HG02642 (cell line): ENCODE measurements around the gene SPECC1.

Experiments used
- ATAC-seq: cut with Tn5 transposase; IDR thresholded peaks from one replicate; pipeline ENCODE4 v1.9.1; 2021; ENCODE audit warnings: mild to moderate bottlenecking; ENCODE audit not compliant: unreplicated experiment, poor library complexity

The SPECC1 gene

GRCh38 chr17:20121359-20122253 lies 112.4 kb downstream of the SPECC1 start:
- no peak for ATAC-seq

GRCh38 chr17:20122254-20122879 lies 113.2 kb downstream of the SPECC1 start:
- ATAC-seq, result no peak

- ATAC-seq, result no peak
Observed at GRCh38 chr17:20123209-20123608, 114.0 kb downstream of the SPECC1 start.

DNA sequence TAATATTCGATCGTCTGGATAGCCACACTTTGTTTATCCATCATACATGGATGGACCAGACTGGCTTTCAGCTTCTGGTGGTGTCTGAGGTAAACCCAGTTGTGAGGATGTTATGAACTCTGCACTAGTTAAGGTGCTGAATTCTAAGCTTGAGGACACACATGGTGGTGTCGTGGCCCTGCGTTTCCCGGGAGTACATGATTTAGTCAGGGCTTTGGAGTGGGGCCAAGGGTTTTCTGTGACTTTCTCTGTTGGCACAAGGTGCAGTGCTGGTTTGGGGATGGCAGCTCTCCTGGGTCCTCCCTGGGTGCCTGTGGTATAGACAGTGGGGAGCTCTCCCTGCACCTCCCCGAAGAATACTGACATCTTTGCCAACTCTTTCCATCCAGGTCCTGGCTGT lies 116.6 kb downstream of the SPECC1 start:
- ATAC-seq, result no peak

DNA sequence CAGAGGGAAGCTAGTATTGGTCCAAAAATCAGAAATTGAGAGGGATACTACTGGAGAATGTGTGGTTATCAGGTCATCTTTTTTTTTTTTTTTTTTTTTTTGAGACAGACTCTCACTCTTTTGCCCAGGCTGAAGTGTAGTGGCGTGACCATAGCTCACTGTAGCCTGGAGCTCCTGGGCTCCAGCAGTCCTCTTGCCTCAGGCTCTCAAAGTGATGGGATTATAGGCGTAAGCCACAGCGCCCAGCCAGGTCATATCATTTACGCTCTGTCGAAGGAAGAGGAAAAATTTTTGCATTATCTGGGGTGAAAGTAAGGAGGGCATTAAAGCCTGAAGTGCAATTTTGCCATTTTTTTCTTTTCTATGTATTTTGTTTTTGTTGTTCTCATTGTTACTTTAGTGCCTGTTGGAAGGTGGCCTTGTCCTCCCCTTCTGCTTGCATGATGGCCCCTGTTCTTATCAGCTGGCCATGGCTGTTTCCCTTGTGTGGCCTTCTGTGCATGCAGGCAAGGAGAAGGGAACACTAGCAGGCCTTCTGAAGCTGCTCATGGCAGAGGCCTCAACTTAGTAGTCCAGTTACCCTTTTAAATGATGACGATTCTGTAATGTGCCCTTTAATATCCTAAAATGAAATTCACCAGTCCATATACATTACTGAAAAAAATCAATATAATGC lies 118.3 kb downstream of the SPECC1 start:
- ATAC-seq, result no peak

- ATAC-seq, result no peak
Observed at GRCh38 chr17:20128036-20128667, 119.0 kb downstream of the SPECC1 start.

DNA sequence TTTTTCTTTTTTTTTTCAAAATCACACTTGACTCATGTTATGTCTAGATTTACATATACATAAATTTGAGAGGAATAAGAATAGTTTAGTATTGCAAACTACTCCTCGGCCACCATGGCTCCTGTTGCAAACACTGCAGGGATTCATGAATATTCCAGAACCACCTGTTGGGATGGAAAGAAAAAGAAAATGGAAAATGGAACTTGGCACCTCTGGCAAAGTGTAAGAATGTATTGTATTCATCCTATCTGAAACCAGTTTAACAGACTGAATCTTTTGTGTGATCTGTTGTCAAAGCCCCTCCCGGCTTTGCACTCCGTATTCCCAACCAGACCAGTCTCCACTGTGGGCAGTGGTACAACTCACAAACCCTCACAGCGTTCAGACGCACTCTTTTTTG lies 124.4 kb downstream of the SPECC1 start:
- no peak for ATAC-seq

- no peak for ATAC-seq
Observed at GRCh38 chr17:20141198-20141972, 132.2 kb downstream of the SPECC1 start.

DNA sequence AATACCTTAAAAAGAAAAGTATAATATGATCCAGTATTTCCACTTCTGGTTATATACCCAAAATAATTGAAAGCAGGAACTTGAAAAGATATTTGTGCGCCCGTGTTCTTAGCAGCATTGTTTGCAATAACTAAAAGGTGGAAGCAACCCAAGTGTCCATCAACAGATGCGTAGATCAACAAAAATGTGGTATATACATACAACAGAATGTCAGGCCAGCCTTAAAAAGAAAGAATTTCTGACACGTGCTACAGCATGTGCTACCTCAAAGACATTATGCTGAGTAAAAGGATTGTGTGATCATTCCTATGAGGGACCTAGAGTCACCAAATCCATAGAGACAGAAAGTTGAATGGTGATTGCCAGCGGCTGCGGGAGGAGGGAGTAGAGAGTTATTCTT lies 133.1 kb downstream of the SPECC1 start:
- ATAC-seq, result no peak

- ATAC-seq, result no peak
Observed at GRCh38 chr17:20143740-20144139, 134.6 kb downstream of the SPECC1 start.

- ATAC-seq, result no peak
Observed at GRCh38 chr17:20145567-20145966, 136.4 kb downstream of the SPECC1 start.

DNA sequence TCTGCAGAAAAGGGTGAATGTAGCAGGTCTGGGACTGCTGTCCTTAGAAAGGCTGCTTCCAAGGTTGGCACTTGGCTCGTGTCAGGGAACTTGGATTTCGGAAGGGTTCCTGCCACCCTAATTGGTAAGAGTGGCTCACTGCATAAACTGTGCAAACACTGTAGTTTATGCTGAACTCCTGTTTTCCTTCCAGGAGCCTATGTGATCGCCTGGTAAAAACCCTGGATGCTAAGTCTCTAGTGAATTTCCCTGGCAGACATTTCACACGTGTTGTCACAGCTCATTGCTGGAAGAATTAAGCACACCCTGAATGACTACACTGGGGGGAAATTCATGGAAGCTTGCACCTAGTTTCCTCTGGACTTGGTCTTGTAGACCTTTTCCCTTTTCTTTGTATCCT lies 140.1 kb downstream of the SPECC1 start:
- no peak for ATAC-seq

DNA sequence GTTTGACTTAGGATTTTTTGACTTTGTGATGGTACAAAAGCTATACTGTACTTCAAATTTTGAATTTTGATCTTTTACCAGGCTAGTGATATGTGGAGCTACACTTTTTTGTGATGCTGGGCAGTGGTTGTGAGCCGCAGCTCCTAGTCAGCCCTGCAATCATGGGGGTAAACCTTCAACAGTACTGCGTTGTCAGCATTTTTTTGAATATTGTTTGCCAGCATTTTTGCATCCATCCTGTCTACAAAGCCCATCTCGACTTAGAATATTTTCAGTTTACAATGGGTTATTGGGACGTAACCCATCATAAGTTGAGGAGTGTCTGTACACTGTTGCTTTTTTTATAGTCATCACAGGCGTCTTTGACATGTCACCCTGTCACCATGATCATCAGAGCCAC lies 142.0 kb downstream of the SPECC1 start:
- ATAC-seq, result no peak

DNA sequence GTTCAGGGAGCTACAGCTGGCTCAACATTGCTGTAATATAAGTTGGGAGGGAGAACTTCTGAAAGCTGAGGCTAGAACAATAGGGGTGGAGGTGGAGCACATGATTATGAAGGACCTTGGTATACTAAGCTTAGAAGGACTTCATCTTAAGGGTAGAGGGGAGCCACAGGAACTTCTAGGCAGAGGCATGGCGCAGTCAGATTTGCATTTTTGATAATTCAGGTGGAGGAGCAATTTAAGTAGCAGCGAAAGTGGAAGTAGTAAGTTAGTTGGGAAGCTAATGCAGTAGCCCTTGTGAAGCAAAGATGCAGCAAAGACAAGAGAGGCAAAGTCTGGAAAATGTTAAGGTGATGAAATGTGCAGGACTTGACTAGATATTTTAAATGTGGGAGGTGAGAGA lies 144.1 kb downstream of the SPECC1 start:
- no peak for ATAC-seq

DNA sequence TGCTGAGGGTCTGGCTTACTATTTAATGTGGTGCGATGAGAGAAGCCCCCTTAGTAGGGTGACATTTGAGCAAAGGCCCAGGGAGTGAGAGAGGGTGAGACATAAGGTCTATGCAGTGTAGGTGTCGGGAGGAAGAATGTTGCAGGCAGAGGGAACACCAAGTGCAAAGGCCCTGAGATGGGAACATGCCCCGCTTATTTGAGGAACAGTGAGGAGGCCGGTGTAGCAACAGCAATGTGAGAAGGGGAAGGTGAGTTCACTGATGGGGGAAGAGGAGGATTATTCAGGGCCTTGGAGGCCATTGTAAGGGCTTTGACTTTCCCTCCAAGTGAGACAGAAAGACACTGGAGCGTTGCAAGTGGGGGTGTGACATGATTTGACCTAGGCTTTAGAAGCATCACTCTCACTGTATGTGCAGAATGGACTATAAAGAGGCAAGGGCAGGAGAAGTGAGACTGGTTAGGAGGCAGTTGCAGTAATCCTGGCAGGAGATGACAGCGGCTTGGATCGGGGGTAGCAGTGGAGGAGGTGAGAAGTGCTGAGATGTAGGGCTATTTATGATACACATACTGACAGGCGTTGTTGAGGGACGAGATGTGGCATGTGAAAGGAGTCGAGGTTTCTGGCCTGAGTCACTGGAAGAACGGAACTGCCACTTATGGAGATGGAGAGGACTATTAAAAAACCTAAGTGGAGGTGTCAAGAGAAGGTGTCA lies 145.3 kb downstream of the SPECC1 start:
- no peak for ATAC-seq

DNA sequence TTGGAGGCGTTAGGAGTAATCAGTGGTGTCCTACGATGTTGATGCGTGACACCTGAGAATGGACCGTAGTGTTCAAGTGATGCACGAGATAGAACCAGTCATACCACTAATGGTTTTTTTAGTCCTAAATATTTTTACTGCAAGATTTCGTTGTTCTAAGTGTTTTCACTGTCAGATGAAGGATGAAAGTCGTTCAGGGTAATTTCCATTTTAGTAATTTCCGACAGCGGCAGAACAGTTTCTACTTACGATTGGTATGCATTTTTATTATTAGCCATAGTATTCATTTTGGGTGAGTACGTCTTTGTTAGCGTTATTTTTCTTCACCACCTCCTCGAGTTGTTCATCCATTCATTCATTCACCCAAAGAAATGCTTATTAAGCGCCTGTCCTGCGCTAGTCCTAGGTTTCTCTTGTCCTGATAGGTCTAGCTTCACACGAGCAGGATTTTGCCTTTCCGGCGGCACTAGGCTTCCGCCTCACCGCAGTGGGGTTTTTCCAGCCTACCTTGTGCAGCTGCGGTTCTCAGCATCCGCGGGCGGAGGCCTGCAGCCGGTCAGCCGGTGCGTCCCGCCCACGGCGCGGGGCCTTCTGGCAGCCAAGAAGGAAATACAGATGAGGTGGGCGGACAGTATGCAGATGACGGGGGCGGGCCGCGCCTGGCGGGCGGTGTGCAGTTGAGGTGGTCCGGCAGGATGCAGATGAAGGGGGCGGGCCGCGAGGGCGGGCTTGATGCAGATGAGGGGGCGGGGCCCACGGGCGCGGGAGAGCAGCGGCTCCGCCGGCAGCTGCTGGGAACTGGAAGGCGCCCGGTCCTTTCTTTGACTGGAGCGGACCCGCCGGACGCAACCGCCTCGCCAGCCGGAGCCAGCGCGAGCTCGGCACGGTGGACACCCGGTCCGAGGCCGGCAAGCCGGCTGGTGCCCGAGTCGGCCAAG lies 146.4 kb downstream of the SPECC1 start:
- peak; percentile 95 for ATAC-seq

GRCh38 chr17:20156196-20157000 lies 147.2 kb downstream of the SPECC1 start:
- peak; percentile 25 for ATAC-seq

DNA sequence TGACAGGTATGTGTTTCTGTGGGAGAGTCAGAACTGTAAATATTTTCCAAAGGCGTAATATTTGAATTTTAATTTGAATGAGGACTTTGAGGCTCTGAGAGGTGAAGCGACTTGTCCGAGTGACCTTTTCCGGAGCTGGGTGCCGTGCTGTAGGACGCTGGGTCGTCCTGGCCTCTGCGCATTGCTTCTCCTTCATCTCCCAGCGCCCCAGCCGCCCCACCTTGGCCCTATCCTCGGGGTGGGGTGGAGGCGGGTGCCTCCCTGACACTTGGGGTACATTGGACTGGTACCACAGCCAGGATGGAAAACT lies 147.8 kb downstream of the SPECC1 start:
- ATAC-seq, result no peak
